Skeletal muscle tissue (tissue), 4 donors: ENCODE data around the gene ATP6V1F. TPM values are rescaled to one million over a fixed set of nuclear protein-coding genes. Genes with fewer than 3 reads are reported as not detected.

ENCODE experiments used
- H3K27ac ChIP-seq: one replicate; pipeline ENCODE4 v1.7.0; 2013; ENCODE audit warnings: mild to moderate bottlenecking, low read depth, low read length, inconsistent platforms
- H3K27me3 ChIP-seq, 3 donors: one replicate each; pipeline ENCODE4 v1.7.0; 2013; ENCODE audit warnings: low read length in 3 of 3; ENCODE audit not compliant: control insufficient read depth in 3 of 3, insufficient read depth in 3 of 3
- H3K36me3 ChIP-seq, 3 donors: one replicate each; pipeline ENCODE4 v1.7.0; 2013; ENCODE audit warnings: low read length in 3 of 3; ENCODE audit not compliant: control insufficient read depth in 3 of 3, insufficient read depth in 3 of 3
- H3K4me1 ChIP-seq, 3 donors: one replicate each; pipeline ENCODE4 v1.7.0; 2013; ENCODE audit warnings: low read length in 3 of 3, mild to moderate bottlenecking in 3 of 3; ENCODE audit not compliant: control insufficient read depth in 3 of 3, insufficient read depth in 3 of 3
- H3K4me3 ChIP-seq, 3 donors: one replicate each; pipeline ENCODE4 v1.7.0; 2013; ENCODE audit warnings: low read length in 3 of 3
- H3K9ac ChIP-seq, 3 donors: one replicate each; pipeline ENCODE4 v1.7.0; 2013; ENCODE audit warnings: low read length in 3 of 3, mild to moderate bottlenecking in 3 of 3, moderate library complexity in 2 of 3, low read depth in 1 of 3
- H3K9me3 ChIP-seq, 3 donors: one replicate each; pipeline ENCODE4 v1.7.0; 2013; ENCODE audit warnings: low read length in 3 of 3; ENCODE audit not compliant: control insufficient read depth in 3 of 3
- total RNA-seq: library from RNA; depleted of rRNA; stranded (reverse); fragments of >200 nt; gene quantifications from one replicate; pipeline ENCODE4 v1.2.3, GENCODE V29; 2014
- donor health status: Osteomylitis.

Gene ATP6V1F
- total RNA-seq, 1 donor from 2014 or later = 66.3 TPM

- Histone ChIP-seq H3K4me1 (peaks cover 7 to 16% (median 14%) of the 10 kb centered on the region in 3 donors), H3K4me3 (no peak overlapping the region), H3K36me3 (no peaks in the 10 kb centered on the region), H3K27ac (no peak overlapping the region), H3K27me3 (peaks cover 0 to 13% (median 8%) of the 10 kb centered on the region in 3 donors), H3K9ac (no peak overlapping the region), H3K9me3 (no peaks in the 10 kb centered on the region)
Observed at GRCh38 chr7:128882134-128882533, 19.5 kb downstream of the ATP6V1F start.

- Histone ChIP-seq H3K4me1 (peaks cover 7 to 16% (median 14%) of the 10 kb centered on the region in 3 donors), H3K27me3 (peaks cover 0 to 16% (median 14%) of the 10 kb centered on the region in 3 donors), H3K9me3 (no peaks in the 10 kb centered on the region), H3K27ac (no peak overlapping the region), H3K9ac (peak overlapping the region in 1 of 3 donors; percentile 25), H3K36me3 (no peaks in the 10 kb centered on the region), H3K4me3 (peak overlapping the region in 1 of 3 donors; percentile 22)
Observed at GRCh38 chr7:128883622-128884448, 21.2 kb downstream of the ATP6V1F start.

GRCh38 chr7:128884561-128885369, 22.1 kb downstream of the ATP6V1F start:
- Histone ChIP-seq H3K36me3 (no peaks in the 10 kb centered on the region), H3K27me3 (peaks cover 0 to 19% (median 16%) of the 10 kb centered on the region in 3 donors), H3K9me3 (no peaks in the 10 kb centered on the region), H3K9ac (no peak overlapping the region), H3K4me1 (peaks cover 7 to 12% (median 12%) of the 10 kb centered on the region in 3 donors), H3K4me3 (no peak overlapping the region), H3K27ac (no peak overlapping the region)

GRCh38 chr7:128885370-128886187, 22.9 kb downstream of the ATP6V1F start:
- Histone ChIP-seq H3K9me3 (no peaks in the 10 kb centered on the region), H3K9ac (no peak overlapping the region), H3K27me3 (peaks cover 4 to 22% (median 21%) of the 10 kb centered on the region in 3 donors), H3K4me3 (no peak overlapping the region), H3K36me3 (no peaks in the 10 kb centered on the region), H3K27ac (no peak overlapping the region), H3K4me1 (peaks cover 2 to 4% (median 4%) of the 10 kb centered on the region in 3 donors)

GRCh38 chr7:128886391-128887168, 23.9 kb downstream of the ATP6V1F start:
- Histone ChIP-seq H3K9me3 (no peaks in the 10 kb centered on the region), H3K9ac (peak overlapping the region in 1 of 3 donors; percentile 6), H3K36me3 (no peaks in the 10 kb centered on the region), H3K4me1 (no peaks in the 10 kb centered on the region), H3K4me3 (no peak overlapping the region), H3K27ac (no peak overlapping the region), H3K27me3 (peaks cover 9 to 31% (median 27%) of the 10 kb centered on the region in 3 donors)

GRCh38 chr7:128887169-128888038, 24.7 kb downstream of the ATP6V1F start:
- H3K36me3 ChIP-seq = no peaks in the 10 kb centered on the region
- H3K27me3 ChIP-seq = peaks cover 9 to 32% (median 27%) of the 10 kb centered on the region in 3 donors
- peak overlapping the region in 1 of 3 donors; percentile 6 for H3K9ac ChIP-seq
- H3K4me1 ChIP-seq = no peaks in the 10 kb centered on the region
- no peak overlapping the region for H3K27ac ChIP-seq
- H3K9me3 ChIP-seq = no peaks in the 10 kb centered on the region
- no peak overlapping the region for H3K4me3 ChIP-seq

- Histone ChIP-seq H3K9ac (no peak overlapping the region), H3K27ac (no peak overlapping the region), H3K36me3 (no peaks in the 10 kb centered on the region), H3K27me3 (peaks cover 9 to 32% (median 27%) of the 10 kb centered on the region in 3 donors), H3K4me3 (no peak overlapping the region), H3K4me1 (no peaks in the 10 kb centered on the region), H3K9me3 (no peaks in the 10 kb centered on the region)
Observed at GRCh38 chr7:128888039-128888755, 25.5 kb downstream of the ATP6V1F start.

- no peak overlapping the region for H3K4me3 ChIP-seq
- no peaks in the 10 kb centered on the region for H3K36me3 ChIP-seq
- no peaks in the 10 kb centered on the region for H3K9me3 ChIP-seq
- H3K9ac ChIP-seq = no peak overlapping the region
- no peak overlapping the region for H3K27ac ChIP-seq
- H3K4me1 ChIP-seq = no peaks in the 10 kb centered on the region
- peaks cover 9 to 32% (median 27%) of the 10 kb centered on the region in 3 donors for H3K27me3 ChIP-seq
Observed at GRCh38 chr7:128888756-128889095, 26.1 kb downstream of the ATP6V1F start.
